ENCODE data around the gene GAD1.

Gene GAD1

GRCh38 chr2:170887496-170887895 is 70.8 kb downstream of the GAD1 start:
- DNase-seq (ENCODE audit: low read depth, low spot score): no peak
- POLR2A ChIA-PET: no interaction called here
- H3K4me3 ChIP-seq (ENCODE audit: low read depth, low read length): no peak overlapping the region
- no peak for TF ChIP-seq CTCF (IDR thresholded peaks at IDR 0.05; ENCODE audit: insufficient read depth, low read length, missing control alignments)
- CTCF ChIA-PET: interaction anchor here (4.7 kb wide), 1 partner anchor 14 kb away, joined by 31 read pairs; no protein-coding TSS in a partner anchor

GRCh38 chr2:170887896-170888295 is 71.2 kb downstream of the GAD1 start:
- DNase-seq (ENCODE audit: low read depth, low spot score): no peak
- TF ChIP-seq CTCF (IDR thresholded peaks at IDR 0.05; ENCODE audit: insufficient read depth, low read length, missing control alignments): no peak
- POLR2A ChIA-PET: no interaction called here
- no peak overlapping the region for H3K4me3 ChIP-seq (ENCODE audit: low read depth, low read length)
- CTCF ChIA-PET: interaction anchor here (4.7 kb wide), 1 partner anchor 14 kb away, joined by 31 read pairs; no protein-coding TSS in a partner anchor

DNA sequence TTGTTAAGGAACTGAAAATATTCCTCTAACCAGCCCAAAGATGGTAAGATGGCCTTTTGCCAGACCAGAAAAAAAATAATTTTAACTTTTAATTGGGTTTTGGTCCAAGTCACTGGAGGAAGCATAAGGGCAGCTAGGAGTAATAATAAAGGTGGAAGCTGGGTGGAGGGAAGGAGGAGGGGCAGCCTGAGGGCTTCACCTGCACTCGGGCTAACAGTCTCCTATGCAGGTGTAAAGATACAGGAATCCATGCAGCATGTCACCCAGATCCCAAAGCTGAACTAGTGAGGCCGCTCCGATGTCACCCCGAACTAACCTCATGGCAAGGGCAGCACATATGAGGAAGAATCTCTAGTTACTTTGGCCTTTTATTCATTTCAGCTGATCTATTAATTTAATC is 75.2 kb downstream of the GAD1 start:
- no peak overlapping the region for H3K4me3 ChIP-seq (ENCODE audit: low read depth, low read length)
- DNase-seq (ENCODE audit: low read depth, low spot score): no peak
- CTCF ChIA-PET: interaction anchor here (2.6 kb wide), 1 partner anchor 37 kb away, joined by 11 read pairs; the partner anchor contains the start of gene GORASP2
- no peak for TF ChIP-seq CTCF (IDR thresholded peaks at IDR 0.05; ENCODE audit: insufficient read depth, low read length, missing control alignments)
- POLR2A ChIA-PET: interaction anchor here (0.5 kb wide), 1 partner anchor 542 kb away, joined by 4 read pairs; the partner anchor contains the start of genes DCAF17 and METTL8

DNA sequence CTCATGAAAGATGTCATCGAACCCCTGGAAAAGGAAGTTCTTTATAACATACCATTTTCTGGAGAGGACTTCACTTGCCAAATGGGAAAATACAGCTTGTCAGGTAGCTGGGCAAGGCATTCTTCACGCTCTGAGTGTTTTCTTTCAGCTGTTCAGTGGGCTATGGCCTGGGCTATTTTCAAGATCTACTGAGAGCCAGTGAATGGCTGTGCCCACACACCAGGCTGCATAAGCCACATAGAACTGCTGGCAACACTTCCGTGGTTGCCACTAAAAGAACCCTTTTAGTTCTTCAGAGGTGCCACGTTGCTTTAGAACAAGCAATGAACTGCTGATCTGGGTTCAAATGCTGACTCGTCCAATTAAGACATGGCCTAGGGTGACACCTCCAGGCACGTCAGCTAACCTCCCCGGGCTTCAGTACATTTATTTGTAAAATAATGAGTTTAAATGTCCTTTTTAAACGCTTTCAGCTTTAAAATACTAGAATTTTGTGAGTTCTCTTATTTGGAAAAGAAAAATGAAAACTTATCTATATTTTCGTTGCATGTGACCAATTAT is 75.8 kb downstream of the GAD1 start:
- TF ChIP-seq CTCF (IDR thresholded peaks at IDR 0.05; ENCODE audit: insufficient read depth, low read length, missing control alignments): no peak
- POLR2A ChIA-PET: interaction anchor here (0.5 kb wide), 1 partner anchor 542 kb away, joined by 4 read pairs; the partner anchor contains the start of genes DCAF17 and METTL8
- CTCF ChIA-PET: interaction anchor here (2.6 kb wide), 1 partner anchor 36 kb away, joined by 11 read pairs; the partner anchor contains the start of gene GORASP2

GRCh38 chr2:170895023-170895757 is 78.5 kb downstream of the GAD1 start:
- no peak for DNase-seq (ENCODE audit: low read depth, low spot score)
- ChIA-PET POLR2A (no interaction called here), CTCF (interaction anchor here (0.9 to 1.0 kb wide), 2 partner anchors 24 to 33 kb away, joined by 3 read pairs; no protein-coding TSS in a partner anchor)
- H3K4me3 ChIP-seq (ENCODE audit: low read depth, low read length): no peak overlapping the region
- no peak for TF ChIP-seq CTCF (IDR thresholded peaks at IDR 0.05; ENCODE audit: insufficient read depth, low read length, missing control alignments)

More for the DNA sequence above, 75.8 kb downstream of the GAD1 start:
- DNase-seq (ENCODE audit: low read depth, low spot score): no peak
- H3K4me3 ChIP-seq (ENCODE audit: low read depth, low read length): no peak overlapping the region

DNA sequence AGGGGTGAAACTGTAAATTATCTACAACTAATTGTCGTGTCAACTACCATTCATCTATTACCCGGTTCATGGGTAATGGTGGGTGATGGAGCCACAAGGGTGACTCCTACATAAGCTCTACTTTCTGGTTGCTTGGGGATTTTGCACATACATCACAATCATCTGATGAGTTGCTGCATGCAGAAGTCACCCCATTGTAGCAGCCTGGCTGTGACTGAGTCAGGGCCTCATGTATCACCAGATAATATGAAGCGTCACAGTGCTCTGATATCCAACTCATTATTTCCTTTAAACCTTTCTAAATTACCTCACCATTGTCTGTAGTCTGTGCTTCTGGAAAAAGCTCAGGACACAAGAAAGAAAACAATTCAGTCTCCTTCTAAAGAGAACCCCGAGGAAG is 79.9 kb downstream of the GAD1 start:
- no peak for TF ChIP-seq CTCF (IDR thresholded peaks at IDR 0.05; ENCODE audit: insufficient read depth, low read length, missing control alignments)
- no peak overlapping the region for H3K4me3 ChIP-seq (ENCODE audit: low read depth, low read length)
- ChIA-PET POLR2A (no interaction called here), CTCF (interaction anchor here (1.4 kb wide), 1 partner anchor 32 kb away, joined by 3 read pairs; the partner anchor contains the start of gene GORASP2)
- no peak for DNase-seq (ENCODE audit: low read depth, low spot score)

Data from AG04449 (cell line).